ENCODE data around the gene SEC14L6. TPM values are rescaled to one million over a fixed set of nuclear protein-coding genes. Genes with fewer than 3 reads are reported as not detected.

Gene SEC14L6
- total RNA-seq, 1 experiment from 2014 or later: 1.1 TPM

DNA sequence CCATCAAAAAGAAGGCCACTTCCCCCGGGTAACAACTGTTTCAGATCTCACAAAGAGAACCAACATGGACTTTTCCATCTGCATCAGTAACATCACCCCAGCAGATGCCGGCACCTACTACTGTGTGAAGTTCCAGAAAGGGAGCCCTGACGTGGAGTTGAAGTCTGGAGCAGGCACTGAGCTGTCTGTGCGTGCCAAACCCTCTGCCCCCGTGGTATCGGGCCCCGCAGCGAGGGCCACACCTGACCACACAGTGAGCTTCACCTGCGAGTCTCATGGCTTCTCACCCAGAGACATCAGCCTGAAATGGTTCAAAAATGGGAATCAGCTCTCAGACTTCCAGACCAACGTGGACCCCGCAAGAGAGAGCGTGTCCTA lies 3.7 kb downstream of the SEC14L6 start:
- Mint-ChIP-seq H3K27me3 (ENCODE audit: low read depth) (peaks cover 32% of the 10 kb centered on the region), H3K4me1 (peaks cover 6 to 19% of the 10 kb centered on the region in 2 experiments), H3K27ac (peak overlapping the region in 1 of 3 experiments; percentile 85; a peak in 1 of 7 replicates), H3K4me3 (peak overlapping the region; percentile 47 to 77), H3K36me3 (ENCODE audit: insufficient read depth in 1 of 3, low read depth in 3 of 3) (peaks cover 0 to 2% (median 0%) of the 10 kb centered on the region in 3 experiments; a peak in 2 of 7 replicates), H3K9me3 (no peaks in the 10 kb centered on the region)
- H3K79me2 ChIP-seq (ENCODE audit: insufficient read depth, low read length): no peaks in the 10 kb centered on the region
- DNase-seq: no peak
- no peak overlapping the region for H4K8ac ChIP-seq (replicated peaks; ENCODE audit: insufficient read length, low read depth, low read length)
- no CpG with 5 or more reads among the region's 12 CpGs for WGBS (ENCODE audit: extremely low coverage, insufficient read length, low lambda C conversion rate)
- TF ChIP-seq, protein P1, sequence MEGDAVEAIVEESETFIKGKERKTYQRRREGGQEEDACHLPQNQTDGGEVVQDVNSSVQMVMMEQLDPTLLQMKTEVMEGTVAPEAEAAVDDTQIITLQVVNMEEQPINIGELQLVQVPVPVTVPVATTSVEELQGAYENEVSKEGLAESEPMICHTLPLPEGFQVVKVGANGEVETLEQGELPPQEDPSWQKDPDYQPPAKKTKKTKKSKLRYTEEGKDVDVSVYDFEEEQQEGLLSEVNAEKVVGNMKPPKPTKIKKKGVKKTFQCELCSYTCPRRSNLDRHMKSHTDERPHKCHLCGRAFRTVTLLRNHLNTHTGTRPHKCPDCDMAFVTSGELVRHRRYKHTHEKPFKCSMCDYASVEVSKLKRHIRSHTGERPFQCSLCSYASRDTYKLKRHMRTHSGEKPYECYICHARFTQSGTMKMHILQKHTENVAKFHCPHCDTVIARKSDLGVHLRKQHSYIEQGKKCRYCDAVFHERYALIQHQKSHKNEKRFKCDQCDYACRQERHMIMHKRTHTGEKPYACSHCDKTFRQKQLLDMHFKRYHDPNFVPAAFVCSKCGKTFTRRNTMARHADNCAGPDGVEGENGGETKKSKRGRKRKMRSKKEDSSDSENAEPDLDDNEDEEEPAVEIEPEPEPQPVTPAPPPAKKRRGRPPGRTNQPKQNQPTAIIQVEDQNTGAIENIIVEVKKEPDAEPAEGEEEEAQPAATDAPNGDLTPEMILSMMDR (conservative IDR thresholded peaks at IDR 0.05): no peak
- no peaks in the 10 kb centered on the region for H3K23me2 ChIP-seq (ENCODE audit: insufficient read length, low read depth, low read length, poor library complexity, severe bottlenecking)
- no peak overlapping the region for H2AK5ac ChIP-seq (ENCODE audit: insufficient read length, low read length)
- H3K14ac ChIP-seq (ENCODE audit: insufficient read depth, low read length): no peak overlapping the region
- H2BK5ac ChIP-seq (ENCODE audit: insufficient read length, low read length): no peak overlapping the region
- H3K27me3 ChIP-seq (ENCODE audit: insufficient read depth, low read length): no peaks in the 10 kb centered on the region; the same call in 1 of the 2 replicates
- H3T11ph ChIP-seq (ENCODE audit: low read length): no peak overlapping the region
- no peak overlapping the region for H2BK15ac ChIP-seq (ENCODE audit: low read depth, low read length)
- no peak overlapping the region for H2BK20ac ChIP-seq (ENCODE audit: low read depth, low read length, poor library complexity, severe bottlenecking)
- no peaks in the 10 kb centered on the region; the same call in 1 of the 2 replicates for H3K4me1 ChIP-seq (ENCODE audit: insufficient read depth, low read length)
- no peaks in the 10 kb centered on the region for H3K79me1 ChIP-seq (ENCODE audit: insufficient read depth, low read depth, low read length, poor library complexity, severe bottlenecking)
- H2AFZ ChIP-seq (ENCODE audit: low read length): no peak overlapping the region
- no peaks in the 10 kb centered on the region for H4K20me1 ChIP-seq (ENCODE audit: control insufficient read depth, insufficient read depth, insufficient read length)
- H4K5ac ChIP-seq (ENCODE audit: insufficient read length, low read depth, low read length): no peak overlapping the region
- no peaks in the 10 kb centered on the region for H3K9me3 ChIP-seq (ENCODE audit: control insufficient read depth, low read depth, low read length)
- H2BK12ac ChIP-seq (ENCODE audit: insufficient read length, low read depth, low read length): no peak overlapping the region
- no peak overlapping the region for H3K4ac ChIP-seq (ENCODE audit: low read depth, low read length)
- H3K18ac ChIP-seq (ENCODE audit: insufficient read length, low read depth, low read length): no peak overlapping the region
- H3K9ac ChIP-seq (ENCODE audit: extremely low read depth, insufficient read length, low read length): no peak overlapping the region
- H3K56ac ChIP-seq (ENCODE audit: insufficient read length, low read depth, low read length): no peak overlapping the region
- peak overlapping the region; percentile 15 for H3K4me2 ChIP-seq (ENCODE audit: insufficient read depth, insufficient read length, low read length)
- no peak overlapping the region for H3K27ac ChIP-seq (ENCODE audit: insufficient read length, low read depth, low read length)
- H3K23ac ChIP-seq (ENCODE audit: insufficient read length, low read depth, low read length): no peak overlapping the region
- no peak overlapping the region for H4K91ac ChIP-seq (ENCODE audit: insufficient read length, low read depth, low read length)
- no peak overlapping the region for H2BK120ac ChIP-seq (ENCODE audit: low read depth, low read length, poor library complexity, severe bottlenecking)
